GM18951 (cell line): Measurements from ENCODE around the gene DRGX.

Experiments used
- POLR2A ChIP-seq: IDR thresholded peaks from 4 replicates; pipeline ENCODE4 v1.6.1; 2011; ENCODE audit warnings: mild to moderate bottlenecking; ENCODE audit not compliant: insufficient read length, insufficient read depth; ENCODE audit errors: extremely low read depth
- in situ Hi-C: fragments of 300-500 bp; cut with MboI; formaldehyde crosslinking; loops from one replicate; pipeline ENCODE4 v1.12.0; 2022; ENCODE audit warnings: low sequenced_read_pairs, mixed read lengths, inconsistent platforms; ENCODE audit not compliant: unreplicated experiment

Gene DRGX

GRCh38 chr10:49369216-49370162, 26.4 kb downstream of the DRGX start:
- in situ Hi-C loops: no loop called here
- no peak for TF ChIP-seq POLR2A

- in situ Hi-C loops: no loop called here
- no peak for TF ChIP-seq POLR2A
These were observed 27.6 kb downstream of the DRGX start for GRCh38 chr10:49368256-49368655.

- in situ Hi-C loops: no loop called here
- no peak for TF ChIP-seq POLR2A
These were observed 28.3 kb downstream of the DRGX start for GRCh38 chr10:49367600-49367999.

DNA sequence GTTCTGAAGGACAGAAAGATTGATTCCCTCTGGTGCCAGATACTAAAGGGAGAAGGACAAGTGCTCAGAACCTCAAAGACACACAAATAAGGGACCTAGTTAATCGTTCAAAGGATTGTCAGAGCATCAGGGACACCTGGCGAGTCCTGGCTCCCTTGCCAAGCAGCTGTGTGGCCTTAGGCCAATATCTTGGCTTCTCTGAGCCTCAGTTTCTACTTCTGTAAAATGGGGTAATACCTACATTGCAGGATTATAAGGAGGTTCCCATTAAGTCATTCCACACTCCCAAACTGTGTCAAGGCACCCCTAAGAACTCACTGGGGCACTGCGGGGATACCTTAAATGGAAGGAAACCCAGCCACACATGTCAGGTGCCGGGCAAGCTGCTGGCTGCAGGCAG, 29.4 kb downstream of the DRGX start:
- in situ Hi-C loops: no loop called here
- TF ChIP-seq POLR2A: no peak

DNA sequence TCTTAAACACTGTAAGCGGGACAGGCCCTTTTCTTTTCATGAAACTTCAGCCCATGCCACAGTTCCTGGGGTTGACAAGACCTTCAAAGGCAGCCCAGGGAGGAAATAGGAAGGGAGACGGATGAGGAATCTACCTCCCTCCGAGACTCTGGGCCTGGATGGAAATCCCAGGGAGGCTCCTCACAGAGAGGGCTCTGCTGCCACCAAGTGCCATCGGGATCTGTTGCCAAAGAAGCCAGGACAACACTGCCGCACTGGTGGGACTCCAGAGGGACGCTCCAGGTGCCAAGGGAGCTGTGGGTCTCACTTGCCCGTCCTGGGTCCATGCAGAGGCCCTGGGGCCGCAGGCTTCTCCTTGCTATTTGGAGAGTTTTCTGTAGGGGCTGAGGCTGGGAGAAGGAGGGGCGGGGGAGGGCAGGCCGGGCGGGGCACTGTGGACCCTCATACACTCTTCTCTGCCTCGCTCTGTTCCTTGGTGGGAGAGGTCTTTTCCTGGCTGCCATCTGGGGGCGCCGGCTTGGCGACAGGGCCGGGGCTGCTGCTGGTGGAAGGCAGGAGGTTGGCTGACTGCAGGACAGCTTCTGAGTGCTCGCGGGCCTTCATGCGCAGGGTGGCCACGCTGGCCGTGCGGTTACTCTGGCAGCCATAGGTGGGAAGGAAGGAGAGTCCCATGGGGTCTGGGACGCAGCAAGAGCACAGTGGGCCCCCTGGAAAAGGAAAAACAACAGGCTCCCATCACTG, 30.0 kb downstream of the DRGX start:
- in situ Hi-C loops: no loop called here
- no peak for TF ChIP-seq POLR2A

GRCh38 chr10:49365275-49365674, 30.6 kb downstream of the DRGX start:
- in situ Hi-C loops: no loop called here
- TF ChIP-seq POLR2A: no peak

GRCh38 chr10:49364747-49365146, 31.1 kb downstream of the DRGX start:
- no peak for TF ChIP-seq POLR2A
- in situ Hi-C loops: no loop called here

DNA sequence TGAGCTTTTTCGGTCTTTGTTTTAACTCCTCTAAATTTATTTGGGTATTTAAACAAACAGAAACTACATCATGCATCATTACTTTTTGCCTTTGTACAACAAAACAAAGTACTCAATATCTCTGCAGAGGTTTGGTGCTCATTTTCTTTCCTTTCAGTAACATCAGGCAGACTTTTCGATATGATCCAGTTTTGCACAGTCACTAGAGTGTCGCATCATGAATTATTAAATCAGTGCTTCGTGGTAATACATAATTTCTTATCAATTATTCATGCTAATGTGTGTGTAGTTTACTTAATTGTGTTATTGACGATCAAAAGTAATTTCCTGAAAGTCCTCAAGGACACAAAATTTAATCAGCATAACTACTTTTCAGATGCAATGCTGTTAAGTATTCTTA, 31.8 kb downstream of the DRGX start:
- TF ChIP-seq POLR2A: no peak
- in situ Hi-C loops: no loop called here

DNA sequence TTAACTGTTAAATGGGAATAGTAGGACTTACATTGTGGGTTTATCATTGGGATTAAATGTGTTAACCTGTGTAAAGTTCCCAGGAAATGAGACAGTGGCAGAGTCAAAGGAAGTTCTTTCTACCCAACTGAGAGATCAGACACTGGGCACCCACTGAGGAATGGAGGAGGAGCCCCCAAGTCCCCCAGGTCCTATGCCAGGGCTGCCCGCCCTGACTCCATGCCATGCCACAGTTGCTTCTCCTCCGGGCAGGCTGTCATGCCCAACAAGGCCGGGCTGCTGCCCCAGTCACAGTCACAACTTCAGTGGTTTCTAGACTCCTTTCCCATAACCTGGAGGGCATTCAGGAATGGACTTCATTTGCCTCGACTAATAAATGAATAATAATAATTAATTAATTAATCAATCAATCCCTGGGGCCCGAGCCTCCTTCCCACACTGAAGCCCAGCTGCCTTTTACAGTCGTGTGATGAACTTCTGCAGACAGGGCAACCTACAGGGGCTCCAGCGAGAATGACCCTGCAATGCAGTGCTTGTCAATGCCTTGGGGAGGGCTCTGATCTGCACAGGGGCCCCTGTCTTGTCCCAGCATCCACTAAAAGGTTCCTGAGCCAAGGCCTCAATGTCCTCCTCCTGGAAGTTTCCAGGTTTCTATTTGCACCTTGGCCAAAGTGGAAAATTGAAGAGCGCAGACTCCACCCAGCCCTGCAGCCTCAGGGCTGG, 32.4 kb downstream of the DRGX start:
- TF ChIP-seq POLR2A: no peak
- in situ Hi-C loops: no loop called here

GRCh38 chr10:49362596-49363260, 33.2 kb downstream of the DRGX start:
- TF ChIP-seq POLR2A: no peak
- in situ Hi-C loops: no loop called here

DNA sequence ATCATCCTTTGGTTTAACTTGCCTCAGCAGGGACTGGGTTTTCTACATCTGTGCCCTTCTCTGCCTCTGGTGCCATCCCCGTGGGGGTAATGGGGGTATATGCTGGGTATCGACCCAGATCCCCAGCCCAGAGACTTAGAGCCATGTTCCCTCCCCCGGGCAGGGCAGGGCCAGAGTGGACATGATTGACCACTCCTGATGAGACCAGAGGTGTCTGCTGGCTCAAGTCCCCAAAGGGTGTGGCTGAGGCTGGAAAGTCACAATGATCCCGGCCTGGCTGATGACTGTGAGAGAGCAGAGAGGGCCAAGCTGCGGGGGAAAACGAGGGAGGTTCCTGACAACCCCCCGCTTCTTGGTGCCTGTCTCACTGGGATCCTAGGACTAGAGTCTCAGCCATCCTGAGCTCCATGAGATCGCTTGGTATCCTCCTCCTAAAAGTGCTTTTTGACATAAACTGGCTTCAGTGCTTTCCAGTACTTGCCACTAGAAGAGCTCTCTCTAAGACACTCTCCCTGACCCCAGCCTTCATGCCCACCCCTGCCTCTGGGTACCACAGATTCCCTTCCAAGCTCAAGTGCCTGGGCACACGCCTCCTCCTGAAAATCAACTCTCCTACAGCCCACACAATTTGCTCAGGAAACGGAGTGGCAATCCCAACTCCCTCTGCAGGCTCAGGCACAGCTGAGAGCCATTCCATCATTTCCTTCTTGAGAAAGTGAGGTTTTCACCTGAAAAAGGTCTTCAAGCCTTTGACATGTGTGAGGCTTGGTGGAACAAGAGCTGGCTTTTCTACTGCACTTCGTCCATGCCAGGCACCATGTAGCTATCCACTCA, 33.9 kb downstream of the DRGX start:
- no peak for TF ChIP-seq POLR2A
- in situ Hi-C loops: no loop called here

- in situ Hi-C loops: no loop called here
- TF ChIP-seq POLR2A: no peak
These were observed 34.7 kb downstream of the DRGX start for GRCh38 chr10:49361178-49361554.
